Testis (tissue), 2 donors: ENCODE results near the gene LRP2.

Experiments used
- POLR2A ChIP-seq: fragments of 450-650 bp; IDR thresholded peaks from one replicate; pipeline ENCODE4 v1.6.1; 2017; ENCODE audit warnings: antibody characterized with exemption, mild to moderate bottlenecking, moderate library complexity
- TF ChIP-seq, protein P1 (sequence below), 3 experiments: fragments of 450-650 bp in 2 of 3; fragments of 200-600 bp in 1 of 3; sonication (generic) in 1 of 3; IDR thresholded peaks; one replicate each; pipeline ENCODE4 v1.5.1; 2016 to 2019; ENCODE audit warnings: antibody characterized with exemption in 3 of 3, mild to moderate bottlenecking in 2 of 3, moderate library complexity in 1 of 3

DNA sequence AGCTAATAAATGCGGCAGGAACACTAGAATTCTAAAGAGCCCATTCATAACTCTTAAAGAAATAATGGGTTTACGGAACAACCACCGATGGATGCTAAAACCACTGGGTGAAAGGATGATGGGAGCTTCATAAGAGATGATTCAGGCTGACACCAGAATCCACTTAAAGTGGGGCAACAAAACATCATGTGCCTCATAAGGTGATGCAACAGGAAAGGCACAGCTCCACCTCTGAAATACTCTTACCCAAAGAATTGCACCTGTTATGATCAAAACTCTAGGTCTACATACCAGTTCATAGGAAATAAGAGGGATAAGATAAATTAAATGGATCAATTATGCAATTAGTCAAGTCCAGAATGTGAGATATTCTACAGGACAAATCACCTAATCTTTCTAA lies 161.6 kb downstream of the LRP2 start:
- TF ChIP-seq, protein P1, sequence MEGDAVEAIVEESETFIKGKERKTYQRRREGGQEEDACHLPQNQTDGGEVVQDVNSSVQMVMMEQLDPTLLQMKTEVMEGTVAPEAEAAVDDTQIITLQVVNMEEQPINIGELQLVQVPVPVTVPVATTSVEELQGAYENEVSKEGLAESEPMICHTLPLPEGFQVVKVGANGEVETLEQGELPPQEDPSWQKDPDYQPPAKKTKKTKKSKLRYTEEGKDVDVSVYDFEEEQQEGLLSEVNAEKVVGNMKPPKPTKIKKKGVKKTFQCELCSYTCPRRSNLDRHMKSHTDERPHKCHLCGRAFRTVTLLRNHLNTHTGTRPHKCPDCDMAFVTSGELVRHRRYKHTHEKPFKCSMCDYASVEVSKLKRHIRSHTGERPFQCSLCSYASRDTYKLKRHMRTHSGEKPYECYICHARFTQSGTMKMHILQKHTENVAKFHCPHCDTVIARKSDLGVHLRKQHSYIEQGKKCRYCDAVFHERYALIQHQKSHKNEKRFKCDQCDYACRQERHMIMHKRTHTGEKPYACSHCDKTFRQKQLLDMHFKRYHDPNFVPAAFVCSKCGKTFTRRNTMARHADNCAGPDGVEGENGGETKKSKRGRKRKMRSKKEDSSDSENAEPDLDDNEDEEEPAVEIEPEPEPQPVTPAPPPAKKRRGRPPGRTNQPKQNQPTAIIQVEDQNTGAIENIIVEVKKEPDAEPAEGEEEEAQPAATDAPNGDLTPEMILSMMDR (IDR thresholded peaks at IDR 0.05), result no peak
- TF ChIP-seq POLR2A, result no peak
